ENCODE data around the gene NOC4L.

DNA sequence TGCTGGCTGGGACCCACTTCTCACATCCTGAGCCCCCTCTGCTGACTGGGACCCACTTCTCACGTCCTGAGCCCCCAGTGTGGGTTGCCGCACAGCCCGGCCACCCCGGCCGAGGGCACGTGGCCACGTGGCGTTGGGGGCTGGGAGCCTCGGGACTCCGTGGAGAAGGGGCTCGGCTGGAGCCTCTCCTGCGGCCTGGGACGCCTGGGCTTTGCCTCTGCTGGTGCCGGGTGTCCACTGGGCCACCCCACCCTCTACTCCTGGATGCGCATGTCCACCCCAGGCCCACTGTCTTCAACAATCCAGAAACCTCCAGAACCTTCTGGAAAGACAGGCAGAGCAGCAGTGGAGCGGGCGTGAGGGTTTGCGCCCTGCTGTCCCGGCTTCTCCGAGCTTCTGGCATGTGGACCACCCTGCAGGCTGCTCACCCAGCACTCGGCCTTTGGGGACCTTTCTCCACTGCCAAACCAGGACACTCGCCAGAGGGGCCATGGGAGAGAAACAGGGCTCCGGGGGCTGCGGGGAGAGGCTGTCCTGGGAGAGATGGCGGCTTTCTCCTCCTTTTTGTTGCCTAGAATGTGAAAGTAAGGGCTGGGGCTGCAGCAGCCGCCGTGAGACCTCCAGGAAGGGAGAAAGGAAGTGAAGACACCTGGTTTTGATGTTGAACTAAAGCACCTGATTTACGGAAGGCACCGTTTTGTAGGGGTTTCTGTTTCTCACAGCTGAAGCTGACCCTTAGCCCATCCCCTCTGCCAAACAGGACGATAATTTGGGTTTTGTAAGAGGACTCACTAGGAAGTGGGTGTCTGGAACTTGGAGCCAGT lies 30.0 kb downstream of the NOC4L start:
- TF ChIP-seq SMC3 (IDR thresholded peaks at IDR 0.05; ENCODE audit: low read depth, low read length), result no peak
- TF ChIP-seq, protein P1, sequence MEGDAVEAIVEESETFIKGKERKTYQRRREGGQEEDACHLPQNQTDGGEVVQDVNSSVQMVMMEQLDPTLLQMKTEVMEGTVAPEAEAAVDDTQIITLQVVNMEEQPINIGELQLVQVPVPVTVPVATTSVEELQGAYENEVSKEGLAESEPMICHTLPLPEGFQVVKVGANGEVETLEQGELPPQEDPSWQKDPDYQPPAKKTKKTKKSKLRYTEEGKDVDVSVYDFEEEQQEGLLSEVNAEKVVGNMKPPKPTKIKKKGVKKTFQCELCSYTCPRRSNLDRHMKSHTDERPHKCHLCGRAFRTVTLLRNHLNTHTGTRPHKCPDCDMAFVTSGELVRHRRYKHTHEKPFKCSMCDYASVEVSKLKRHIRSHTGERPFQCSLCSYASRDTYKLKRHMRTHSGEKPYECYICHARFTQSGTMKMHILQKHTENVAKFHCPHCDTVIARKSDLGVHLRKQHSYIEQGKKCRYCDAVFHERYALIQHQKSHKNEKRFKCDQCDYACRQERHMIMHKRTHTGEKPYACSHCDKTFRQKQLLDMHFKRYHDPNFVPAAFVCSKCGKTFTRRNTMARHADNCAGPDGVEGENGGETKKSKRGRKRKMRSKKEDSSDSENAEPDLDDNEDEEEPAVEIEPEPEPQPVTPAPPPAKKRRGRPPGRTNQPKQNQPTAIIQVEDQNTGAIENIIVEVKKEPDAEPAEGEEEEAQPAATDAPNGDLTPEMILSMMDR (conservative IDR thresholded peaks at IDR 0.05; ENCODE audit: low read depth, low read length), result no peak
- TF ChIP-seq POLR2A (IDR thresholded peaks at IDR 0.05; ENCODE audit: low read depth, low read length), result no peak
- no peak for TF ChIP-seq CEBPB (IDR thresholded peaks at IDR 0.05; ENCODE audit: low read depth, low read length)
- TF ChIP-seq, protein P2, sequence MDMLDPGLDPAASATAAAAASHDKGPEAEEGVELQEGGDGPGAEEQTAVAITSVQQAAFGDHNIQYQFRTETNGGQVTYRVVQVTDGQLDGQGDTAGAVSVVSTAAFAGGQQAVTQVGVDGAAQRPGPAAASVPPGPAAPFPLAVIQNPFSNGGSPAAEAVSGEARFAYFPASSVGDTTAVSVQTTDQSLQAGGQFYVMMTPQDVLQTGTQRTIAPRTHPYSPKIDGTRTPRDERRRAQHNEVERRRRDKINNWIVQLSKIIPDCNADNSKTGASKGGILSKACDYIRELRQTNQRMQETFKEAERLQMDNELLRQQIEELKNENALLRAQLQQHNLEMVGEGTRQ (IDR thresholded peaks at IDR 0.05; ENCODE audit: low read depth, low read length), result no peak
- TF ChIP-seq RAD21 (IDR thresholded peaks at IDR 0.05; ENCODE audit: low read length), result no peak
- TF ChIP-seq FOS (IDR thresholded peaks at IDR 0.05; ENCODE audit: low read depth, low read length), result no peak
- no peak for TF ChIP-seq MAZ (IDR thresholded peaks at IDR 0.05; ENCODE audit: borderline replicate concordance, low read depth, low read length)
- no peak for TF ChIP-seq CHD1 (IDR thresholded peaks at IDR 0.05; ENCODE audit: low read depth, low read length)
- TF ChIP-seq MXI1 (IDR thresholded peaks at IDR 0.05; ENCODE audit: borderline replicate concordance, low read depth, low read length), result no peak
- TF ChIP-seq, protein P3, sequence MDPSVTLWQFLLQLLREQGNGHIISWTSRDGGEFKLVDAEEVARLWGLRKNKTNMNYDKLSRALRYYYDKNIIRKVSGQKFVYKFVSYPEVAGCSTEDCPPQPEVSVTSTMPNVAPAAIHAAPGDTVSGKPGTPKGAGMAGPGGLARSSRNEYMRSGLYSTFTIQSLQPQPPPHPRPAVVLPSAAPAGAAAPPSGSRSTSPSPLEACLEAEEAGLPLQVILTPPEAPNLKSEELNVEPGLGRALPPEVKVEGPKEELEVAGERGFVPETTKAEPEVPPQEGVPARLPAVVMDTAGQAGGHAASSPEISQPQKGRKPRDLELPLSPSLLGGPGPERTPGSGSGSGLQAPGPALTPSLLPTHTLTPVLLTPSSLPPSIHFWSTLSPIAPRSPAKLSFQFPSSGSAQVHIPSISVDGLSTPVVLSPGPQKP (IDR thresholded peaks at IDR 0.05; ENCODE audit: borderline replicate concordance, low read depth, low read length), result no peak
